Small intestine (tissue), 16 donors: Measurements from ENCODE around the gene NDUFA13. TPM values are rescaled to one million over a fixed set of nuclear protein-coding genes. Genes with fewer than 3 reads are reported as not detected.
"Not testable (repeated sequence)": the region's sequence is repeated elsewhere in the genome, so short reads cannot be mapped to it uniquely, and the experiment has no call there.

Experiments used
- DNase-seq, 2 donors: peaks; one replicate each; pipeline versions ENCODE4 v3.0.0 to v3.0.0-alpha.2; 2013
- FAIRE-seq: peaks from 2 replicates; lab custom pipeline; 2012; peaks lifted over from hg19 to GRCh38; lab: Jason Lieb, UNC
- H3K27ac ChIP-seq, 3 donors: one replicate each; pipeline ENCODE4 v1.5.1; 2013; ENCODE audit warnings: low read length in 2 of 3, mild to moderate bottlenecking in 2 of 3, control low read depth in 1 of 3, inconsistent platforms in 1 of 3, low read depth in 1 of 3, moderate library complexity in 1 of 3
- H3K27me3 ChIP-seq, 3 donors: one replicate each; pipeline ENCODE4 v1.6.1; 2013; ENCODE audit warnings: low read length in 3 of 3, inconsistent platforms in 1 of 3; ENCODE audit not compliant: control insufficient read depth in 3 of 3, insufficient read depth in 3 of 3
- H3K36me3 ChIP-seq, 3 donors: one replicate each; pipeline ENCODE4 v1.6.1; 2013; ENCODE audit warnings: low read length in 3 of 3, inconsistent platforms in 1 of 3, low read depth in 1 of 3, mild to moderate bottlenecking in 1 of 3, moderate library complexity in 1 of 3; ENCODE audit not compliant: control insufficient read depth in 3 of 3, insufficient read depth in 2 of 3
- H3K4me1 ChIP-seq, 3 donors: one replicate each; pipeline ENCODE4 v1.6.1; 2013; ENCODE audit warnings: low read length in 2 of 3, inconsistent platforms in 1 of 3, low read depth in 1 of 3, mild to moderate bottlenecking in 1 of 3, moderate library complexity in 1 of 3; ENCODE audit not compliant: control insufficient read depth in 3 of 3, insufficient read depth in 2 of 3
- H3K4me3 ChIP-seq, 3 donors: one replicate each; pipeline ENCODE4 v1.5.1; 2013; ENCODE audit warnings: low read length in 3 of 3, control low read depth in 1 of 3, inconsistent platforms in 1 of 3, low read depth in 1 of 3, mild to moderate bottlenecking in 1 of 3, moderate library complexity in 1 of 3
- H3K9me3 ChIP-seq, 2 donors: one replicate each; pipeline ENCODE4 v1.6.1; 2013; ENCODE audit warnings: low read depth in 1 of 2, low read length in 1 of 2; ENCODE audit not compliant: control insufficient read depth in 2 of 2, insufficient read depth in 1 of 2
- WGBS, 3 donors: extraction: QIAGEN DNeasy Blood & Tissue Kit; methylation state at CpG; one replicate each; pipeline ENCODE4 v1.1.7; 2013; 5-methylcytosine and 5-hydroxymethylcytosine counted together
- long read RNA-seq, 10 donors: transcript quantifications; one replicate each; lab custom pipeline, GENCODE V29; 2026
- polyA plus RNA-seq, 4 donors: library from polyadenylated mRNA; stranded (reverse) in 3 of 4; unstranded in 1 of 4; fragments of 200-250 nt in 3 of 4; fragments of 120-200 nt in 1 of 4; gene quantifications; one replicate each; pipeline versions ENCODE4 v1.2.1 to v1.2.3, GENCODE V29; 2013
- donor health status: healthy with polysubstance abuse.
- donor health status: control.
- donor health status: control.
- donor health status: Bipolar disorder and iron deficiency.
- donor health status: healthy.

The NDUFA13 gene
- 100 to 1,000 TPM; 203 to 344 (median 339) TPM for polyA plus RNA-seq
- long read RNA-seq, donor 1, transcript NDUFA13-204 (5 exons, 991 nt), result major isoform, 482 of 494 reads
- long read RNA-seq, donor 1, transcript NDUFA13-201 (4 exons, 576 nt), result minor isoform, 5 of 494 reads
- long read RNA-seq, donor 1, partial matches to known transcripts, result 0 of 494 reads
- long read RNA-seq, donor 1, other reads (novel, unspliced or antisense), result 0 of 494 reads
- long read RNA-seq, donor 2, transcript NDUFA13-204 (5 exons, 991 nt), result major isoform, 134 of 139 reads
- long read RNA-seq, donor 2, partial matches to known transcripts, result 0 of 139 reads
- long read RNA-seq, donor 2, other reads (novel, unspliced or antisense), result 0 of 139 reads
- long read RNA-seq, donor 3, transcript NDUFA13-204 (5 exons, 991 nt), result major isoform, 227 of 238 reads
- long read RNA-seq, donor 3, partial matches to known transcripts, result 7 of 238 reads
- long read RNA-seq, donor 3, other reads (novel, unspliced or antisense), result 0 of 238 reads
- long read RNA-seq, donor 4, transcript NDUFA13-204 (5 exons, 991 nt), result major isoform, 8 of 9 reads
- long read RNA-seq, donor 4, partial matches to known transcripts, result 0 of 9 reads
- long read RNA-seq, donor 4, other reads (novel, unspliced or antisense), result 0 of 9 reads
- long read RNA-seq, donor 5, transcript NDUFA13-204 (5 exons, 991 nt), result major isoform, 101 of 101 reads
- long read RNA-seq, donor 5, partial matches to known transcripts, result 0 of 101 reads
- long read RNA-seq, donor 5, other reads (novel, unspliced or antisense), result 0 of 101 reads
- long read RNA-seq, donor 6, transcript NDUFA13-204 (5 exons, 991 nt), result major isoform, 195 of 206 reads
- long read RNA-seq, donor 6, partial matches to known transcripts, result 9 of 206 reads
- long read RNA-seq, donor 6, other reads (novel, unspliced or antisense), result 0 of 206 reads
- long read RNA-seq, donor 7, transcript NDUFA13-205 (3 exons, 593 nt), result minor isoform, 9 of 828 reads
- long read RNA-seq, donor 7, transcript NDUFA13-204 (5 exons, 991 nt), result major isoform, 817 of 828 reads
- long read RNA-seq, donor 7, partial matches to known transcripts, result 0 of 828 reads
- long read RNA-seq, donor 7, other reads (novel, unspliced or antisense), result 0 of 828 reads
- long read RNA-seq, donor 8, transcript NDUFA13-204 (5 exons, 991 nt), result major isoform, 25 of 25 reads
- long read RNA-seq, donor 8, partial matches to known transcripts, result 0 of 25 reads
- long read RNA-seq, donor 8, other reads (novel, unspliced or antisense), result 0 of 25 reads
- long read RNA-seq, donor 9, transcript NDUFA13-204 (5 exons, 991 nt), result major isoform, 48 of 49 reads
- long read RNA-seq, donor 9, partial matches to known transcripts, result 0 of 49 reads
- long read RNA-seq, donor 9, other reads (novel, unspliced or antisense), result 0 of 49 reads
- long read RNA-seq, donor 10, transcript NDUFA13-204 (5 exons, 991 nt), result major isoform, 304 of 321 reads
- long read RNA-seq, donor 10, transcript NDUFA13-205 (3 exons, 593 nt), result minor isoform, 6 of 321 reads
- long read RNA-seq, donor 10, partial matches to known transcripts, result 7 of 321 reads
- long read RNA-seq, donor 10, other reads (novel, unspliced or antisense), result 0 of 321 reads

GRCh38 chr19:19515642-19516519, at the start of gene NDUFA13:
Gene NDUFA13, plus strand, starts transcription at chr19:19516225. Its CDS starts 14 bp downstream, at chr19:19516239.
- peaks cover 0 to 15% (median 4%) of the 10 kb centered on the region in 3 donors for H3K36me3 ChIP-seq
- peaks cover 0 to 10% (median 0%) of the 10 kb centered on the region in 3 donors for H3K27me3 ChIP-seq
- FAIRE-seq, result no peak
- WGBS, 3 donors, result 2 to 6% (median 4%) methylated on average over 61 of the region's 61 CpGs
- peak within 1 kb of the TSS; percentile 80 to 100 (median 81) for H3K4me3 ChIP-seq
- peak; percentile 92 to 98 for DNase-seq
- peaks cover 0 to 20% of the 10 kb centered on the region in 2 donors for H3K9me3 ChIP-seq
- peaks cover 0 to 13% (median 9%) of the 10 kb centered on the region in 3 donors for H3K4me1 ChIP-seq
- peak within 1 kb of the TSS; percentile 24 to 92 (median 60) for H3K27ac ChIP-seq

DNA sequence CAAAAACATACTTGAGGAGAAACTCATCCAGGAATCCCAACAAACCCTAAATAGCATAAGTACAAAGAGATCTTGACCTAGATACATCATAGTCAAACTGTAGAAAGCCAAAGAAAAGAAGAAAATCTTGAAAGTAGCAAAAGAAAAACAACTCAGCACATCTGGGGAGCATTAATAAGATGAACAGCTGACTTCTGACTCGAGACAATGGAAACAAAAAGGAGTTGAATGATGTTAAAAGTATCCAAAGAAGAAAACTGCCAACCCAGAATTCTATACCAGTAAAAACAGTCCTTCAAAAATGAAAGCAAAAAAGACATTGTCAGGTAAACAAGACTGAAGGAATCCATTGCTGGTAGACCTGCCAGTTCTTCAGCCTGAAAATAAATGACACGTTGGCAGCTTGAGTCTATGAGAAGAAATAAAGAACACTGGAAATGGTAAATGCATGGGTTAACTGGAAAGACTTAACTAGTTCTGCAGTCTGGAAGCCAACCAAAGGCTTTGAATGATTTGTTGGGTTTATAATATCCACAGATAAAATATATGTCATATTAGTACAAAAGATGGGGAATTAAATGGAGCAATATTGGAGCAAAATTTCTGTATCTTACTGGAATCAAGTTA, 47.5 kb upstream of the NDUFA13 start:
- Histone ChIP-seq H3K9me3 (peaks cover 1 to 37% of the 10 kb centered on the region in 2 donors), H3K27me3 (no peaks in the 10 kb centered on the region), H3K4me3 (no peak overlapping the region), H3K4me1 (peaks cover 0 to 16% (median 0%) of the 10 kb centered on the region in 3 donors), H3K27ac (no peak overlapping the region), H3K36me3 (peaks cover 0 to 42% (median 23%) of the 10 kb centered on the region in 3 donors)
- FAIRE-seq (no peak), DNase-seq (no peak)
- WGBS, 3 donors, result 91 to 100% (median 100%) methylated on average over 2 of the region's 2 CpGs

DNA sequence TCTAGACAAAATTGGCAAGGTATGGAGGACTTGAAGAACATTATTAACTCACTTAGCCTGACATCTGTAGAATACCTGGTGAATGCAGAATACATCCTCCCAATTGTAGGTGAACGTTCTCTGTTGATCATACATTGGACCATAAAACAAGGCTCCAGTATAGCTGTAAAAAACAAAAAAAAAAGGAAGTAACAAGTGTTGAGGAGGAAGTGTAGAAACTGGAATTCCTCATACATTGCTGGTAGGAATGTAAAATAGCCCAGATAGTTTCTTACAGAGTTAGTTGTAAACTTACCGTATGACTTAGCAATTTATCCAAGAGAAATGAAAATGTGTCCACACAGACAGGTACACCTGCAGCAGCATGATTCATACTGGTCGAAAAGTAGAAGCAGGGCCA, 45.4 kb upstream of the NDUFA13 start:
- Histone ChIP-seq H3K36me3 (peaks cover 0 to 50% (median 23%) of the 10 kb centered on the region in 3 donors), H3K27ac (no peak overlapping the region), H3K4me1 (no peaks in the 10 kb centered on the region), H3K27me3 (no peaks in the 10 kb centered on the region), H3K9me3 (peaks cover 1 to 37% of the 10 kb centered on the region in 2 donors), H3K4me3 (no peak overlapping the region)
- DNase-seq, result no peak
- 88 to 89% (median 89%) methylated on average over 3 of the region's 3 CpGs for WGBS, 3 donors
- FAIRE-seq, result no peak

- Histone ChIP-seq H3K9me3 (peaks cover 1 to 31% of the 10 kb centered on the region in 2 donors), H3K4me3 (no peak overlapping the region), H3K36me3 (peaks cover 0 to 49% (median 12%) of the 10 kb centered on the region in 3 donors), H3K4me1 (no peaks in the 10 kb centered on the region), H3K27me3 (no peaks in the 10 kb centered on the region), H3K27ac (no peak overlapping the region)
- FAIRE-seq (no peak), DNase-seq (no peak)
- WGBS, 3 donors, result 81 to 85% (median 83%) methylated on average over 6 of the region's 6 CpGs
Measured at GRCh38 chr19:19471682-19472081, 44.3 kb upstream of the NDUFA13 start.

DNA sequence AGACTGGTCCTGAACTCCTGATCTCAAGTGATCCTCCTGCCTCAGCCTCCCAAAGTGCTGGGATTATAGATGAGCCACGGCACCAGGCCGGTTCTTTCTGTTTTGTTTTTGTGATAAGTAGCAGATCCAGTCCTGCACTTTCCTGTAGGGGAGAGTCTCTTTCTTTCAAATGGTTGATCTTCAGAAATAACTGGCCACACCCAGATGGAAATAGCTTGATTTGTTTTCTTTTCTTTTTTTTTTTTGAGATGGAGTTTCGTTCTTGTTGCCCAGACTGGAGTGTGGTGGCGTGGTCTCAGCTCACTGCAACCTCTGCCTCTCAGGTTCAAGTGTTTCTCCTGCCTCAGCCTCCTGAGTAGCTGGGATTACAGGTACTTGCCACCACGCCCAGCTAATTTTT, 43.9 kb upstream of the NDUFA13 start:
- 75 to 84% (median 81%) methylated on average over 5 of the region's 5 CpGs for WGBS, 3 donors
- H3K36me3 ChIP-seq, result peaks cover 0 to 49% (median 10%) of the 10 kb centered on the region in 3 donors

DNA sequence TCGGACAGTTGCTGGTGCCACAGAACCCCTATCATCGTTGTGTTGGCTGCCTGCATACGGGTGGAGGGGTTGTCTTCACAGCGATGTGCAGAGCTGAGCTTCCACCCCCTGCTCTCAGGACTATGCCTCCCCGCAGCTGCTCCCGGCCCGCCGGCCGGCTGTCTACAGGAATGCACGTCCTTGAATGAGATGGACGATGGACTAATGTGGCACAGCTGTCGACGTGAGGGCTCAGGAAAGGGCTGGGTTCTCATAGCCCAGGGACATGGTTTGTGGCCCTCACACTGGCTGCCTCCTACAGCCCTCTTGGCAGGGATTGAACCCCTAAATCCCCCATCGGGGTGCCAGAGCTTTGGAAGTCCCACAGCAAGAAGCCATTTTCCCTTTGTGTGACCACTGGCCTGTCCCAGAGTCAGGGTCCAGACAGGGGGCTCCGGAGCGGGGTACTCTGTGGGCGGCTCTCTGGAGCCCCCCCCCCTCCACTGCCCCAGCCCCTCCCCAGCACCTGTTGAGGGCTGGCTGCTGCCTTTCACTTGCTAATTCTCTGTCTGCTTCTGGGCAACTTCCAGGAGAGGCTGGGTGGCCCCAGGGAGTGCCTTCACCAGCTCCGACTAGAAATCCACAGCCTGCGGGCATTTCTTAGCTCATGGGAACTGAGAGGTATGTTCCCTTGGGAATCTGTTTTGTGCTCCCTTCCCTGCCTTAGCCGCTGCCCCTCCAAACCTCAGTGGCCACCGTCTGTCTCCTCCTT, 40.8 kb upstream of the NDUFA13 start:
- no peaks in the 10 kb centered on the region for H3K4me1 ChIP-seq
- peak overlapping the region in 1 of 3 donors; percentile 2 for H3K27ac ChIP-seq
- no peak for FAIRE-seq
- no peaks in the 10 kb centered on the region for H3K9me3 ChIP-seq
- 74 to 89% (median 84%) methylated on average over 21 of the region's 21 CpGs for WGBS, 3 donors
- H3K36me3 ChIP-seq, result peaks cover 0 to 60% (median 4%) of the 10 kb centered on the region in 3 donors
- no peak overlapping the region for H3K4me3 ChIP-seq
- no peak for DNase-seq
- H3K27me3 ChIP-seq, result no peaks in the 10 kb centered on the region

More for the DNA sequence above, 43.9 kb upstream of the NDUFA13 start:
- FAIRE-seq, H3K4me1 ChIP-seq, DNase-seq, H3K27ac ChIP-seq, H3K4me3 ChIP-seq, H3K27me3 ChIP-seq: not testable (repeated sequence)
- peaks cover 1 to 27% of the 10 kb centered on the region in 2 donors for H3K9me3 ChIP-seq
